ENCODE results near the gene GKN1. TPM values are rescaled to one million over a fixed set of nuclear protein-coding genes. Genes with fewer than 3 reads are reported as not detected.

GKN1 gene
- total RNA-seq, 2 donors from 2014 or later = not detected

DNA sequence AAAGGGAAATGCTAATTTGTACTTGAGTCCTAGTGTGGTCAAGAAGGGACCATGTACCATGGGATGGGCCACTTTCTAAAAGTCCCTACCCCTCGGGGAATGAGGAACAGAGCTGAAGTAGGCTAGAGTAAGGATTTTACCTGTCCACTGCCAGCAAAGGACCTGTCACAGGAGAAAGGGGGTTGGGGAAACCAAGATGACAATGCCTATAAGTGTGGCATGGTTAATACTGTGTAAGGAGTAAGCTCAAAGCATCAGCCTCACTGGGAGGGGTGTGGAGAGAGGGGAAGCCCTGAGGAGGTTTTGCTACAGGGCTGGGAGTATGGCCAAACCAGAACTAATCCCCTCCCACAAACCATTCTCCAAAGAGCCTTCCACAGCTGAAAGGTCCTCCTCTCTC is 37.5 kb upstream of the GKN1 start:
- DNase-seq (no peak), ATAC-seq (no peak)
- Histone ChIP-seq H3K27me3 (no peaks in the 10 kb centered on the region), H3K36me3 (replicated peaks in 1 of 2; ENCODE audit: insufficient read depth in 1 of 2, low read depth in 2 of 2) (no peaks in the 10 kb centered on the region), H3K9me3 (no peaks in the 10 kb centered on the region), H3K27ac (no peak overlapping the region), H3K4me1 (peaks cover 8% of the 10 kb centered on the region), H3K4me3 (no peak overlapping the region)
- TF ChIP-seq, protein P1, sequence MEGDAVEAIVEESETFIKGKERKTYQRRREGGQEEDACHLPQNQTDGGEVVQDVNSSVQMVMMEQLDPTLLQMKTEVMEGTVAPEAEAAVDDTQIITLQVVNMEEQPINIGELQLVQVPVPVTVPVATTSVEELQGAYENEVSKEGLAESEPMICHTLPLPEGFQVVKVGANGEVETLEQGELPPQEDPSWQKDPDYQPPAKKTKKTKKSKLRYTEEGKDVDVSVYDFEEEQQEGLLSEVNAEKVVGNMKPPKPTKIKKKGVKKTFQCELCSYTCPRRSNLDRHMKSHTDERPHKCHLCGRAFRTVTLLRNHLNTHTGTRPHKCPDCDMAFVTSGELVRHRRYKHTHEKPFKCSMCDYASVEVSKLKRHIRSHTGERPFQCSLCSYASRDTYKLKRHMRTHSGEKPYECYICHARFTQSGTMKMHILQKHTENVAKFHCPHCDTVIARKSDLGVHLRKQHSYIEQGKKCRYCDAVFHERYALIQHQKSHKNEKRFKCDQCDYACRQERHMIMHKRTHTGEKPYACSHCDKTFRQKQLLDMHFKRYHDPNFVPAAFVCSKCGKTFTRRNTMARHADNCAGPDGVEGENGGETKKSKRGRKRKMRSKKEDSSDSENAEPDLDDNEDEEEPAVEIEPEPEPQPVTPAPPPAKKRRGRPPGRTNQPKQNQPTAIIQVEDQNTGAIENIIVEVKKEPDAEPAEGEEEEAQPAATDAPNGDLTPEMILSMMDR (IDR thresholded peaks at IDR 0.05) = no peak
- no peak for TF ChIP-seq POLR2A (IDR thresholded peaks at IDR 0.05)
- 52 to 60% methylated on average over 1 of the region's 1 CpG for WGBS, 2 donors
- intact Hi-C loops (cut with DNase I) = no loop called here

DNA sequence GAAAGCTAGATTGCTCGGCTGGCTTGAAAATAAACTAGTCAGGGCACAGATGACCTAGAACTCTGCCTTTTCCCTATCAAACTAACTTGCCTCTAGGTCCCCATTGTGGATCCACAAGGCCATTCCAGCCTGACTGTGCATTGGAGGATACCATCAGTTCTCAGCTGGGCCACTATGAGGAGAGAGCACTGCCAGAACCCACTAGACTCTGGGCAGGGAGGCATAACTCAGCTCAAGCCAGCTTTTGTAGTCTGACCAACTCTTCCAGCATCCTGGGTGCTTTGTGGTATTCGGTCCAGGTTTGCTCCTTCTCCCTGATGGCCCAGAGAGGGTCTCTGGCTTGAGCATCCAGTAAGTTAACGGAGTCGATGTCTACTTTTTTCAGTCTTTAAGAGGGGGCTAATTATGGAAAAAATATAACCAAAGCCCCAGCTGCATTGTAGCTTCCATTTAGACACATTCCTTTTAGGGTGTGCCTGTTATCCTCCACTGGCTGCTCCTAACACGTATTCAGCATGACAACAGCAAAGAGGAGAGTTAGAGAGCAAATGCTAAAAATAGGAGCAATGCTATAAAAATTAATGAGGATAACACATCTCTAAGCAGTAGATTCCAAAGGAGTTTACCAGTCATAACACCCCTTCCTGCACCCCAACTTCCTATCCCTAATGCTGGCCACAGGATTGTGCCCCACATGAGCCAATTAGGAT is 36.9 kb upstream of the GKN1 start:
- ATAC-seq (no peak), DNase-seq (no peak)
- no peak overlapping the region for H3K27ac ChIP-seq
- TF ChIP-seq, protein P1 (IDR thresholded peaks at IDR 0.05) = no peak
- no peak for TF ChIP-seq POLR2A (IDR thresholded peaks at IDR 0.05)
- intact Hi-C loops (cut with DNase I) = no loop called here
- no peak overlapping the region for H3K4me3 ChIP-seq
- peaks cover 8% of the 10 kb centered on the region for H3K4me1 ChIP-seq
- H3K9me3 ChIP-seq = no peaks in the 10 kb centered on the region
- WGBS, 2 donors = 77 to 82% methylated on average over 5 of the region's 5 CpGs
- H3K27me3 ChIP-seq = no peaks in the 10 kb centered on the region
- no peaks in the 10 kb centered on the region for H3K36me3 ChIP-seq (replicated peaks in 1 of 2; ENCODE audit: insufficient read depth in 1 of 2, low read depth in 2 of 2)

DNA sequence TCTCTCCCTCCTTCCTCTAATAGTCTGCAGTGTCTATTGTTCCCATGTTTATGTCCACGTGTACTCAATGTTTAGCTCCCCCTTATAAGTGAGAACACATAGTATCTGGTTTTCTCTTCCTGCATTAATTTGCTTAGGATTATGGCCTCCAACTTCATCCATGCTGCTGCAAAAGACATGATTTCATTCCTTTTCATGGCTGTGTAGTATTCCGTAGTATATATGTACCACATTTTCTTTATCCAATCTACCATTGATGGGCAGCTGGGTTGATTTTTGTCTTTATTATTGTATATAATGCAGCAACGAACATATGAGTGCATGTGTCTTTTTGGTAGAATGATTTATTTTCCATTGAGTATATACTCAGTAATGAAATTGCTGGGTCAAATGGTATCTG is 35.5 kb upstream of the GKN1 start:
- Histone ChIP-seq H3K27me3 (no peaks in the 10 kb centered on the region), H3K4me3 (no peak overlapping the region), H3K27ac (no peak overlapping the region), H3K36me3 (replicated peaks in 1 of 2; ENCODE audit: insufficient read depth in 1 of 2, low read depth in 2 of 2) (no peaks in the 10 kb centered on the region), H3K9me3 (no peaks in the 10 kb centered on the region), H3K4me1 (peaks cover 13% of the 10 kb centered on the region)
- intact Hi-C loops (cut with DNase I) = no loop called here
- ATAC-seq (no peak), DNase-seq (no peak)
- no peak for TF ChIP-seq POLR2A (IDR thresholded peaks at IDR 0.05)
- TF ChIP-seq, protein P1 (IDR thresholded peaks at IDR 0.05) = no peak
- WGBS, 2 donors = 74 to 78% methylated on average over 3 of the region's 3 CpGs

DNA sequence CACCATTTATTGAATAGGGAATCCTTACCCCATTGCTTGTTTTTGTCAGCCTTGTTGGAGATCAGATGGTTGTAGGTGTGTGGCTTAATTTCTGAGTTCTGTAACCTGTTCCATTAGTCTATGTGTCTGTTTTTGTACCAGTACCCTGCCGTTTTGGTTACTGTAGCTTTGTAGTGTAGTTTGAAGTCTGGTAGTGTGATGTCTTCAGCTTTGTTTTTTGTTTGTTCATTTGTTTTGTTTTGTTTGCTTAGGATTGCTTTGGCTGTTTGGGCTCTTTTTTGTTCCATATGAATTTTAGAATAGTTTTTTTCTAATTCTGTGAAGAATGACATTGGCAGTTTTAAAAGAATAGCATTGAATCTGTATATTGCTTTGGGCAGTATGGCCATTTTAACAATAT is 34.5 kb upstream of the GKN1 start:
- Histone ChIP-seq H3K4me1 (peaks cover 13% of the 10 kb centered on the region), H3K36me3 (replicated peaks in 1 of 2; ENCODE audit: insufficient read depth in 1 of 2, low read depth in 2 of 2) (no peaks in the 10 kb centered on the region), H3K4me3 (no peak overlapping the region), H3K9me3 (no peaks in the 10 kb centered on the region), H3K27me3 (no peaks in the 10 kb centered on the region), H3K27ac (no peak overlapping the region)
- no peak for ATAC-seq
- TF ChIP-seq, protein P1 (IDR thresholded peaks at IDR 0.05) = no peak
- no peak for TF ChIP-seq POLR2A (IDR thresholded peaks at IDR 0.05)
- intact Hi-C loops (cut with DNase I) = no loop called here
- 80 to 86% methylated on average over 1 of the region's 1 CpG for WGBS, 2 donors
- DNase-seq = no peak

DNA sequence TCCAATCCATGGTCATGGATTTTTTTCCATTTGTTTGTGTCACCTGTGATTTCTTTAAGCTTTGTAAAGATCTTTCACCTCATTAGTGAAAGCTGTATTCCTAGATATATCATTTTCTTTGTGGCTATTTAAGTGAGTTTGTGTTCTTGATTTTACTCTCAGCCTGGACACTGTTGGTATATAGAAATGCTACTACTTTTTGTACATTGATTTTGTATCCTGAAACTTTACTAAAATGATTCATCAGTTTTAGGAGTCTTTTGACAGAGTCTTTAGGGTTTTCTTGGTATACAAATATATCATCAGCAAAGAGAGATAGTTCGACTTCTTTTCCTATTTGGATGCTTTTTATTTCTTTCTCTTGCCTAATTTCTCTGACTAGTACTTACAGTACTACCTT is 34.1 kb upstream of the GKN1 start:
- intact Hi-C loops (cut with DNase I) = no loop called here
- WGBS, 2 donors = 84 to 88% methylated on average over 1 of the region's 1 CpG
- ATAC-seq (no peak), DNase-seq (no peak)
- Histone ChIP-seq H3K27ac (no peak overlapping the region), H3K4me3 (no peak overlapping the region), H3K9me3 (no peaks in the 10 kb centered on the region), H3K36me3 (replicated peaks in 1 of 2; ENCODE audit: insufficient read depth in 1 of 2, low read depth in 2 of 2) (no peaks in the 10 kb centered on the region), H3K4me1 (peaks cover 13% of the 10 kb centered on the region), H3K27me3 (no peaks in the 10 kb centered on the region)
- TF ChIP-seq, protein P1 (IDR thresholded peaks at IDR 0.05) = no peak
- TF ChIP-seq POLR2A (IDR thresholded peaks at IDR 0.05) = no peak

Data from body of pancreas (tissue), 4 donors.